GM19468 (cell line): Measurements from ENCODE around the gene CCL1.

Source experiments
- ATAC-seq: cut with Tn5 transposase; IDR thresholded peaks from one replicate; pipeline ENCODE4 v1.9.1; 2021; ENCODE audit warnings: mild to moderate bottlenecking, moderate library complexity, moderate number of reproducible peaks; ENCODE audit not compliant: unreplicated experiment; ENCODE audit errors: extremely low read depth

The CCL1 gene

DNA sequence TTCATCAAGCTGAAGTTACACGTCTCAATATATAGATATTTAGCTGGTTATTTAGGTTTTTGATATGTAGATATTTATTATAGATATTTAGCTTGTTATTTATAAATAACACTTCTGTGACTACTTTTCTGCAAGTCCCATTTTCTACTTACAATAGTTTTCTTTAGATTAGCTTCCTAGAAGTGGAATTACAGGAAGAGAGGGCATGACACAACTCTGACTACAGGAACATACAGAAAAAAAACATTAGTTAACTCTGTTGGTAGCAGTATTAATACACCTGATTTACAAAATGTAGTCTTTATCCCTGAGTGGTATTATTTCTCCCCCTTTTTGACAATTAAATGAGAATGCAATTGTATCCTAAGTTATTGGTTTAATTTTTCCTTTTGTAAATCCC, 21.2 kb upstream of the CCL1 start:
- no peak for ATAC-seq

DNA sequence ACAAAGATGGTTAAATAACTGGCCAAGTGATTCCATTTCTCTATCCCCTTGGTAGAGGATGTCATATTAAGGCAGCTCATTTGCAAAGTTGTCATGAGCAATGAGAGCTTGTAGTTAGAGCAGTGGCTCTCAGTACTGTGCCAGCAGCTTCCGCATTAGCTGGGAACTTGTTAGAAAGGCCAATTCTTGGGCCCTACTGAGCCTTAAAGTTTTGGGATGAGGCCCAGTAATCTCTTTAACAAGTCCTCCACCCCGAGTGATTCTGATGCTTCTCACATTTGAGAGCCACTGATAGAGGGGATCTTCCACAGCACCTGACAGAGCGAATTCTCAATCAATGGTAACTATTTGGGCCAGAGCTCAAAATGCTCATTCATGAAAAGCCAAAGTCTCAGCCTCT, 20.2 kb upstream of the CCL1 start:
- ATAC-seq = no peak

DNA sequence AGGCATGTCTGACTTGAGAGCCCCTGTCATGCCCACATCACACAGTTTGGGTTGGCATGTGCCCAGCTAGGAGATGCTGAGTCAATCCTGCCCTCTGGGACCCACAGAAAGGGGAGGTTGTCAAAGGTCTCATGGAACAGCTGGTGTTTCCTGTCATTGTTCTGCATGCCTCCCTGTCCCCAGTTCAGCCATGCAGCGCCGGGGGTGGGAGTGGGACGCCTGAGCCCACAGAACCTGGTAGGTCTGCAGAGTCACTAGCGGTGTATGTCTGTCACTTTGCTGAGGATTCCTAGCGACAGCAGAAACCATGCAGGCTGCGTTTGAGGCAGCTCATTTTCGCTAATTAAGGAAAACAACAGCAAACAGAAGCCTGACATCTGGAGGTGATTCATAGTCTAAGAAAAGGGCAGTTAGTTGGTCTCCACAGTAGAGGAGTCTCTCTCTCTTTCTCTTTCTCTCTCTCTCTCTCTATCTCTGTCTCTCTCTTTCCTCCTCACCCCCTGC, 19.6 kb upstream of the CCL1 start:
- ATAC-seq = no peak

DNA sequence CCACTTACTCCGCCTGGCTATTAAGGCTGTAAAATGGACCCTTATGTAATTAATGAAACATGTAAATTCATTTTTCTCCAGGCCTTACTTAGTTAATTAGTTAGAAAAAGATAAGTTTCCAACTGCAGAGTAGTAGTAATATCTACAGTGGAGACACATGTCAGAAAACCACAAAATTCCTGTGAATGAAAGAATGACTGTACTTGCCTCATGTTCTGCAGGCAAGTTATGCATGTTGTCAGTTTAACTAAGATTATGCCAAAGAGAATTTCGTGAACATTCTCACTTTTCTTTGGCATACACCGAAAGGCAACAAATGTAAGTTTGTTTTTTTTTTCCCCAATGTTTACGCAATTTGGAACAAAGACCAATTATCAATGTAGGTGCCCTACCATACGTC, 16.8 kb upstream of the CCL1 start:
- no peak for ATAC-seq

DNA sequence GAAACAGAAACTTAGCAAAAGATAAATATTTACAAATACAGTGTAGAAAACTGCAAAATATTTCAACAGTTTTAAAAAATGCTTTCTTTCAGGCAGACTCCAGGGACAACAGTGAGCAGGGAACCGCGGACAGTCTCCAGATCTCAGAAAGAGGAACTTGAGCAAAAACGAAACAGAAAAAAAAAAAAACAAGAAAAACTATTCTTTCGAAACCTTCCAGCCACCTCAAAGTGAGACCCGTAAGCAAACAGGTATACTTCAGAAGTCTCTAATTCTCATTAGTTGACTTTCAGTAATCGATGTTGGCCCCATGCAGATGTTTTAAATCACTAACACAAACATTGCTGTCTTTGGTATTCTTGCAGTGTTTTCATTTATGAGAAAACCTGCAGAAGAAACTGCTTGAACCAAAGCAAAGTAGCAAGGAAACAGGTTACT, 15.7 kb upstream of the CCL1 start:
- peak; percentile 44 for ATAC-seq

- ATAC-seq = peak; percentile 25
Observed at GRCh38 chr17:34377078-34377823, 14.2 kb upstream of the CCL1 start.

DNA sequence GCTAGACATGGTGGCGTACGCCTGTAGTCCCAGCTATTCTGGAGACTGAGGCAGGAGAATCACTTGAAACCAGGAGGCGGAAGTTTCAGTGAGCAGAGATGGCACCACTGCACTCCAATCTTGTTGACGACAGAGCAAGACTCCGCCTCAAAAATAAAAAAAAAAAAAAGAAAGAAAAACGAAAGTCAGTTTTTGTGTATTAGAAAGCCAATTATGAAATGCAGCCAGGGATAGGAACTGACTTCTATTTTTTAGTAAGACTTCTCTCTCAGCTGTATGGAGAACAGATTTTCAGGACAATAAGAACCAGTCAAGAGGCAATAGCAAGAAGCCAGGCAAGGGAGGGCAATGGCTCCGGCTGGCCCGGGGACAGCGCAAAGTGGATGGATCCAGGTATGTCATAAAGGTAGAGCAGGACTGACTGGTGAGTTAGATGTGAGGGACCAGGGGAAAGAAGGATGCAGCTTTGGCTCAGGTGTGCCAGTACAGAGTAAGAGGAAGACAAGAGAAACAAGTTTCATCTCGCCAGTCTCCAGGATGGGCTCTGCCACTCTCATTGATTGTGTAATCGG, 12.5 kb upstream of the CCL1 start:
- ATAC-seq = no peak

GRCh38 chr17:34374457-34374856, 11.4 kb upstream of the CCL1 start:
- ATAC-seq = no peak

- ATAC-seq = no peak
Observed at GRCh38 chr17:34371405-34372100, 8.5 kb upstream of the CCL1 start.

DNA sequence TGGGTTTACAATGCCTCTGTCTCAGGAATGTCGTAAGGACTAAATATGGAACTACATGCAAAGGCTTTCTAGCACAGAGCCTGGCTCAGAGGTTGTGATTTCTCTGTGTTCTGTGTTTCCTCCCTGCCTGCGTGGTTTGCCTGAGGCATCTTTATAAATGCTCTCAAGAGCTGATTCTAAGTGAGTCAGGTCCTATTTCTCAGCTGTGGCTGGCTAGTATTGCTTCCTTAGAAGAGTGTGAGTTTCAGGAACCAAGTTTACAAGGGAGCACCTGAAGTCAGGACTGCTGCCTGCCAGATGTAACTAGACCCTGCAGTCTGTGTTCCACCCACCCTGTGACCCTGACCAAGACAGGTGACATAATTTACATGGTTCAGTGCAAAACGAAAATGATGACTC, 8.0 kb upstream of the CCL1 start:
- ATAC-seq = no peak

DNA sequence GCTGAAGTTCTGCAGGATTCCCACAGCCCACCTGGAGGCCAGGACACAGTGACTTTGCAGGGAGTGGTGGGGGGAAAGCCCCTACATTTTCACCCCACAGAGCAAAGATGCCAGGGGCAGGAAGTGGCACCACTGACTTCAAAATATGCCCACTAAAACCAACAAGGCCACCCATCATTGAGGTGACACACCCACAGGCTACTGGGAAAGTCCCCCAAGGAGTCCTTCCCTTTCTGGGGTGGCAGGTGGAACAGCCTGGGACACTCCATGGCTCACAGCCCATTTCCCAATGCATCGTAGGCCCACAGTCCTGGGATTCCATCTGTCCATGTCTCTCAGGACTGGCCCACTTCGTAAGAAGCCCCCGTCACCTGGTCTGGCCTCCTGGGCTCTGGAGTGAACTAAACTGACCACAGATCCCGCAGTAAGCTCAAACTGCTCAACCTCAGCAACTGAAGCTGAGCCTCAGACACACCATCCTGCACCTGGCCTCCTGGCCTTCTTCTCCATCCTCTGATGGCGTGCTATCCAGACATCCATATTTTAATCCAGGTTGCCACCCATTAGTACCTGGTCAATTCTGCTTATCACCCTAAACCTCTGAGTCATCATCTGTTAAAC, 7.5 kb upstream of the CCL1 start:
- ATAC-seq = no peak

DNA sequence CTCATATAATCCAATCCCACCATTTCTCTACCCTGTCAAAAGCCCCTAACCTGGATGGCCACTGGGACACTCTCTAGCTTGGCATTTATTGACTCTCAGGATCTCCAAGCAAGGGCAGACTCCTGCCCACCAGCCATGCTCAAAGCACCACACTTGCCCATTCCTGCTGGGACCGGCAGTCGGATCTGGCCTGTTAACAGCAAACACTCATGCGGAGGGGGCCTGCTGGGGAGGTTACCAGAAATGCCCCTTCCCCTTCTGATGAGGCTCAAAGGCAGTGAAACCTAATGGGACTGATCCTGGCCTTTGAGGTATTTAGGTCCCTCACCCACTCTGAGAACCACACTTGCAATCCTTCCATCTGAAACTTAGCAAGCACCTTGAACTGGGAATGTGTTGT, 6.5 kb upstream of the CCL1 start:
- no peak for ATAC-seq

GRCh38 chr17:34368946-34369500, 6.0 kb upstream of the CCL1 start:
- ATAC-seq = no peak

DNA sequence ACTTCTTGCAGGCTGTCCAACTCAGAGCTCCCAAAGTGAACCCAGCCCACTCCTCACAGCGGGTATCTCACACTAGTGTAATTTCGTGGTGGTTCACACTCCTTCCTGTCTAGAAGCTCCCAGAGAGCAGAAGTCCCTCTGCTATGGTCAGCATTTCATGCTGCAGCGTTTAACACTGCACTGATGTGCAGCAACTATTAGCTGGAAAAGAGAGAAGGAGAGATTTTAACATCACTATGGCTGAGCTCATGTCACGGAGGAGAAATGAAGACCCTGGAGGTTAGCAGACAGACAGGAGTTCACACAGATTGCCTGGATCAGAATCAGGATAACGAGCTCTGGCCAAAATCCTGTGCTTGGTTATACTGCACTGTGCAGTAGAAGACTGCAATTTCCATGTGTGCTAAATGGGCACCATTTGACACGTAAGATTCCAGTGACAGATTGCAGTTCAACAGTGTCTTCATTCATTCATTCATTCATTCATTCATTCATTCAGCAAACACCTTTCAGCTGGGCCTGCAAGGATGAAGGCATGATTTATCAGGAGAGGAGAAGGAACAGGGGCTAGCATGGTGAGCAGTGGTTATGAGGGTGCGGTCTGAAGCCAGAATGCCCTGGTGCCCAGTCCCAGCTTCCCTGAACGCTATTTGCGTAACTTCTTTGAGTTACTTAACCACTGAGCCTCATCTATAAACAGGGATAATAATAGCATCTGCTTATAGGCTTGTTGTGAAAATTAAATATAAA, 5.3 kb upstream of the CCL1 start:
- ATAC-seq = no peak

GRCh38 chr17:34367486-34368195, 4.6 kb upstream of the CCL1 start:
- ATAC-seq = no peak

- no peak for ATAC-seq
Observed at GRCh38 chr17:34366529-34367107, 3.6 kb upstream of the CCL1 start.

GRCh38 chr17:34366010-34366409, 3.0 kb upstream of the CCL1 start:
- ATAC-seq = no peak

DNA sequence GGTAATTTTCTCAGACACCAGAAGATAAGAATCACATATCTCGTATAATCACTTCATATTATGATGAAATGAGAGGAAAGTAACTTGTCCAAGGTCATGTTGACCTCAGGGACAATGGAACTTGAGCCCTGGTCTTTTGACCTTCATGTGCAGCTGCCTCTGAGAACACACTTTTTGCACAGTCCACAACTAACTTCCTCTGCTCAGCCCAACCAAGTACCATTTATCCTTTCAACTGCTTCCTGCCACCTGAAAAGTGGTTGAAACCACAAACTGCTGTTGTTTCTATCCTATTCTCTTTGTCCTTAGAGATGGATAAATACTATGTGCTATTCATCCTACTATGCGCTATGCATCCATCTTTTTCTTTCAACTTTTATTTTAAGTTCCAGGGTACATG, 2.3 kb upstream of the CCL1 start:
- no peak for ATAC-seq

DNA sequence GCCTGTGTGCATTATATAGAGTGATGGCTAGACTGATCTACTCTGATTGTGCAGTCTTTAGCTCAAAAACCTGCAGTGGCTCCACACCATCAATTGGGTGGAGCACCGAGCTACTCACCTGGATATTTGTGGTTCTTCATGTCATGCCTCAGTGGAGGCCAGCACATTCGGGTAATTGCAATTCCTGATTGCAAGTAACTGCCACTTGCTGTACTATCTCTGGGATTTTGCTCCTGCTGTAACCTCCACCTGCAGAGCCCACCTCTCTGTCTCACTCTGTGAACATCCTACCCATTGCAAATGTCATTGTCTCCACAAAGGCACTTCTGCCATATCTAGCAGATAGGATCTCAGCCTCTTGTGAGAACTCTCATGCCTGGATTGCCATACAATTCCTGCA, 1.7 kb upstream of the CCL1 start:
- ATAC-seq = no peak
